ENCODE data around the gene CLEC4C.
A peak's percentile ranks its signal among the peaks of the same experiment; 100 is the strongest.
"Not testable (repeated sequence)": the region's sequence is repeated elsewhere in the genome, so short reads cannot be mapped to it uniquely, and the experiment has no call there.

The CLEC4C gene

GRCh38 chr12:7747246-7747645 lies at the start of gene CLEC4C:
Gene CLEC4C (minus strand): TSS chr12:7747375. CDS start chr12:7747348, 27 bp downstream.
- no peak for DNase-seq

GRCh38 chr12:7793211-7793610 lies 46.0 kb upstream of the CLEC4C start:
- no peak for DNase-seq

GRCh38 chr12:7788884-7789528 lies 41.8 kb upstream of the CLEC4C start, which contains the start of gene NANOG:
Gene NANOG (plus strand): TSS chr12:7789402. CDS start chr12:7789615, 213 bp downstream.
- DNase-seq: not testable (repeated sequence)

- DNase-seq: no peak
These were observed 41.1 kb upstream of the CLEC4C start for GRCh38 chr12:7788294-7788660.

GRCh38 chr12:7787574-7788293 lies 40.6 kb upstream of the CLEC4C start:
- no peak for DNase-seq

GRCh38 chr12:7784701-7785100 lies 37.5 kb upstream of the CLEC4C start:
- no peak for DNase-seq

- not testable (repeated sequence) for DNase-seq
These were observed 36.3 kb upstream of the CLEC4C start for GRCh38 chr12:7783433-7783832.

GRCh38 chr12:7782055-7782454 lies 34.9 kb upstream of the CLEC4C start:
- DNase-seq: no peak

- no peak for DNase-seq
These were observed 34.1 kb upstream of the CLEC4C start for GRCh38 chr12:7781274-7781673.

- DNase-seq: no peak
These were observed 22.8 kb upstream of the CLEC4C start for GRCh38 chr12:7769999-7770398.

GRCh38 chr12:7758766-7759140 lies 11.6 kb upstream of the CLEC4C start:
- DNase-seq: no peak

- no peak for DNase-seq
These were observed 9.8 kb upstream of the CLEC4C start for GRCh38 chr12:7756993-7757392.

GRCh38 chr12:7755668-7756067 lies 8.5 kb upstream of the CLEC4C start:
- DNase-seq: peak; percentile 40

GRCh38 chr12:7751941-7752922 lies 5.1 kb upstream of the CLEC4C start:
- DNase-seq: peak; percentile 1

- DNase-seq: no peak
These were observed 4.2 kb upstream of the CLEC4C start for GRCh38 chr12:7751394-7751793.

- DNase-seq: no peak
These were observed 3.2 kb upstream of the CLEC4C start for GRCh38 chr12:7750350-7750749.

GRCh38 chr12:7749442-7749841 lies 2.3 kb upstream of the CLEC4C start:
- no peak for DNase-seq

GRCh38 chr12:7748852-7749251 lies 1.7 kb upstream of the CLEC4C start:
- no peak for DNase-seq

GRCh38 chr12:7732993-7733392 lies 14.2 kb downstream of the CLEC4C start:
- no peak for DNase-seq

GRCh38 chr12:7731486-7731885 lies 15.7 kb downstream of the CLEC4C start:
- DNase-seq: no peak

GRCh38 chr12:7730984-7731383 lies 16.2 kb downstream of the CLEC4C start:
- not testable (repeated sequence) for DNase-seq

GRCh38 chr12:7729746-7730145 lies 17.4 kb downstream of the CLEC4C start:
- no peak for DNase-seq

- DNase-seq: no peak
These were observed 23.2 kb downstream of the CLEC4C start for GRCh38 chr12:7723926-7724325.
